ENCODE data around the gene HHLA2.

Gene HHLA2

GRCh38 chr3:108407886-108408285, 111.5 kb downstream of the HHLA2 start:
- TF ChIP-seq, protein P1, sequence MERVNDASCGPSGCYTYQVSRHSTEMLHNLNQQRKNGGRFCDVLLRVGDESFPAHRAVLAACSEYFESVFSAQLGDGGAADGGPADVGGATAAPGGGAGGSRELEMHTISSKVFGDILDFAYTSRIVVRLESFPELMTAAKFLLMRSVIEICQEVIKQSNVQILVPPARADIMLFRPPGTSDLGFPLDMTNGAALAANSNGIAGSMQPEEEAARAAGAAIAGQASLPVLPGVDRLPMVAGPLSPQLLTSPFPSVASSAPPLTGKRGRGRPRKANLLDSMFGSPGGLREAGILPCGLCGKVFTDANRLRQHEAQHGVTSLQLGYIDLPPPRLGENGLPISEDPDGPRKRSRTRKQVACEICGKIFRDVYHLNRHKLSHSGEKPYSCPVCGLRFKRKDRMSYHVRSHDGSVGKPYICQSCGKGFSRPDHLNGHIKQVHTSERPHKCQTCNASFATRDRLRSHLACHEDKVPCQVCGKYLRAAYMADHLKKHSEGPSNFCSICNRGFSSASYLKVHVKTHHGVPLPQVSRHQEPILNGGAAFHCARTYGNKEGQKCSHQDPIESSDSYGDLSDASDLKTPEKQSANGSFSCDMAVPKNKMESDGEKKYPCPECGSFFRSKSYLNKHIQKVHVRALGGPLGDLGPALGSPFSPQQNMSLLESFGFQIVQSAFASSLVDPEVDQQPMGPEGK (CRISPR knock-in tag; IDR thresholded peaks at IDR 0.05; ENCODE audit: borderline replicate concordance) = no peak
- TF ChIP-seq SNAI2 (CRISPR knock-in tag; IDR thresholded peaks at IDR 0.05) = no peak
- TF ChIP-seq ZNF8 (CRISPR knock-in tag; IDR thresholded peaks at IDR 0.05) = no peak
- TF ChIP-seq TOX (CRISPR knock-in tag; IDR thresholded peaks at IDR 0.05; ENCODE audit: borderline replicate concordance) = no peak
- TF ChIP-seq, protein P2, sequence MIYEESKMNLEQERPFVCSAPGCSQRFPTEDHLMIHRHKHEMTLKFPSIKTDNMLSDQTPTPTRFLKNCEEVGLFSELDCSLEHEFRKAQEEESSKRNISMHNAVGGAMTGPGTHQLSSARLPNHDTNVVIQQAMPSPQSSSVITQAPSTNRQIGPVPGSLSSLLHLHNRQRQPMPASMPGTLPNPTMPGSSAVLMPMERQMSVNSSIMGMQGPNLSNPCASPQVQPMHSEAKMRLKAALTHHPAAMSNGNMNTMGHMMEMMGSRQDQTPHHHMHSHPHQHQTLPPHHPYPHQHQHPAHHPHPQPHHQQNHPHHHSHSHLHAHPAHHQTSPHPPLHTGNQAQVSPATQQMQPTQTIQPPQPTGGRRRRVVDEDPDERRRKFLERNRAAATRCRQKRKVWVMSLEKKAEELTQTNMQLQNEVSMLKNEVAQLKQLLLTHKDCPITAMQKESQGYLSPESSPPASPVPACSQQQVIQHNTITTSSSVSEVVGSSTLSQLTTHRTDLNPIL (CRISPR knock-in tag; IDR thresholded peaks at IDR 0.05; ENCODE audit: low read depth) = no peak
- no peak for TF ChIP-seq CSDC2 (CRISPR knock-in tag; IDR thresholded peaks at IDR 0.05)
- no peak for TF ChIP-seq ARNTL (CRISPR knock-in tag; IDR thresholded peaks at IDR 0.05; ENCODE audit: borderline replicate concordance, low read depth)
- no peak for TF ChIP-seq ZFP30 (CRISPR knock-in tag; IDR thresholded peaks at IDR 0.05)
- no peak for TF ChIP-seq ESRRG (CRISPR knock-in tag; IDR thresholded peaks at IDR 0.05)
- ATAC-seq = no peak

DNA sequence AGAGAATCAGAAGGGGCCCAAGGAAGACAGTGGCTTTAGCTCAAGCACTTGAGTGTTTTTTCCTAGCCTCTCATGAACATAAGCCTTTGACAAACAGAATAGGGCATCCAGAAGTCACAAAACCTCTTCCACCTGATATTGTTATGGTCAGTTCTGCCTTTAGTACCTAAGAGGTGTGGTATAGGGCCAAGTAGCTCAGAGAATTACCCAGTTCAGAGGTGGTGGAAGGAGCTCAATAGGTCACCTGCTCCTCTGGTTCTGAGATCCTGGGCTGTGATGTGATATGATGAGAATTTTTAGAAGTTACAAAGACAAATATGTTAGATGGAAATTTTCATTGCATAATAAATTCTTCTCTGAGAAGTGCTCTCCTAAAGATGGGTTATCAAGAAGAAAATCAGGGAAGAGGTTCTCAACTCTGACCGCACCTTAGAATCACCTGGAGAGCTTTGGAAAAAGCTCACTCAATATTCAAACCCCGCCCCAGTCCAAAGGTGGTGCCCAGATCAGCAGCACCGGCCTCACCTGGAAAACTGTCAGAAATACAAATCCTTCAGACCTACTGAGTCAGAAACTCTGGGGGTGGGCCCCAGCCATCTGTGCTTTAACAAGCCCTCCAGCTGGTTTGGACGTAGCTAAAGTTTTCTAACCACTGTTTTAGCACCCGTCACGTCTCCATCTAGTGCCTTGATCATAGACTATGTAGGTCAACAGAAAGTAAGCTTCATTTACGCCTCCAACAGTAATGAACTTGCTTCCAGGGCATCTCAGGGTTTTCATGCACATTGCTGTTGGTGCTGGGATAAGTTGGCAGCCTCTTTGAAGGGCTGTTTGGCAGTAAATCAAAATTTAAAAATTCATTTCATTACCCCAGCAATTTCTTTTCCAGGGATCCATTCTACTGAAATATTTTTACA, 112.8 kb downstream of the HHLA2 start:
- ATAC-seq = no peak
- TF ChIP-seq ZNF70 (CRISPR knock-in tag; IDR thresholded peaks at IDR 0.05) (no peak), CSRNP3 (CRISPR knock-in tag; IDR thresholded peaks at IDR 0.05) (no peak), OSR1 (CRISPR knock-in tag; IDR thresholded peaks at IDR 0.05) (no peak), TCF4 (CRISPR knock-in tag; IDR thresholded peaks at IDR 0.05; ENCODE audit: borderline replicate concordance) (no peak), ZFP30 (CRISPR knock-in tag; IDR thresholded peaks at IDR 0.05) (no peak), PPARA (CRISPR knock-in tag; IDR thresholded peaks at IDR 0.05; ENCODE audit: borderline replicate concordance) (no peak), TOX (CRISPR knock-in tag; IDR thresholded peaks at IDR 0.05; ENCODE audit: borderline replicate concordance) (no peak), RARB (CRISPR knock-in tag; IDR thresholded peaks at IDR 0.05) (no peak), ARNTL (CRISPR knock-in tag; IDR thresholded peaks at IDR 0.05; ENCODE audit: borderline replicate concordance, low read depth) (no peak), ZFP3 (CRISPR knock-in tag; IDR thresholded peaks at IDR 0.05) (no peak), ZNF565 (CRISPR knock-in tag; conservative IDR thresholded peaks at IDR 0.05; ENCODE audit: low read depth) (no peak), SNAI2 (CRISPR knock-in tag; IDR thresholded peaks at IDR 0.05) (no peak)
- TF ChIP-seq, protein P3, sequence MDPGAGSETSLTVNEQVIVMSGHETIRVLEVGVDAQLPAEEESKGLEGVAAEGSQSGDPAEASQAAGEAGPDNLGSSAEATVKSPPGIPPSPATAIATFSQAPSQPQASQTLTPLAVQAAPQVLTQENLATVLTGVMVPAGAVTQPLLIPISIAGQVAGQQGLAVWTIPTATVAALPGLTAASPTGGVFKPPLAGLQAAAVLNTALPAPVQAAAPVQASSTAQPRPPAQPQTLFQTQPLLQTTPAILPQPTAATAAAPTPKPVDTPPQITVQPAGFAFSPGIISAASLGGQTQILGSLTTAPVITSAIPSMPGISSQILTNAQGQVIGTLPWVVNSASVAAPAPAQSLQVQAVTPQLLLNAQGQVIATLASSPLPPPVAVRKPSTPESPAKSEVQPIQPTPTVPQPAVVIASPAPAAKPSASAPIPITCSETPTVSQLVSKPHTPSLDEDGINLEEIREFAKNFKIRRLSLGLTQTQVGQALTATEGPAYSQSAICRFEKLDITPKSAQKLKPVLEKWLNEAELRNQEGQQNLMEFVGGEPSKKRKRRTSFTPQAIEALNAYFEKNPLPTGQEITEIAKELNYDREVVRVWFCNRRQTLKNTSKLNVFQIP (CRISPR knock-in tag; IDR thresholded peaks at IDR 0.05; ENCODE audit: borderline replicate concordance, low read depth) = no peak
- TF ChIP-seq, protein P4, sequence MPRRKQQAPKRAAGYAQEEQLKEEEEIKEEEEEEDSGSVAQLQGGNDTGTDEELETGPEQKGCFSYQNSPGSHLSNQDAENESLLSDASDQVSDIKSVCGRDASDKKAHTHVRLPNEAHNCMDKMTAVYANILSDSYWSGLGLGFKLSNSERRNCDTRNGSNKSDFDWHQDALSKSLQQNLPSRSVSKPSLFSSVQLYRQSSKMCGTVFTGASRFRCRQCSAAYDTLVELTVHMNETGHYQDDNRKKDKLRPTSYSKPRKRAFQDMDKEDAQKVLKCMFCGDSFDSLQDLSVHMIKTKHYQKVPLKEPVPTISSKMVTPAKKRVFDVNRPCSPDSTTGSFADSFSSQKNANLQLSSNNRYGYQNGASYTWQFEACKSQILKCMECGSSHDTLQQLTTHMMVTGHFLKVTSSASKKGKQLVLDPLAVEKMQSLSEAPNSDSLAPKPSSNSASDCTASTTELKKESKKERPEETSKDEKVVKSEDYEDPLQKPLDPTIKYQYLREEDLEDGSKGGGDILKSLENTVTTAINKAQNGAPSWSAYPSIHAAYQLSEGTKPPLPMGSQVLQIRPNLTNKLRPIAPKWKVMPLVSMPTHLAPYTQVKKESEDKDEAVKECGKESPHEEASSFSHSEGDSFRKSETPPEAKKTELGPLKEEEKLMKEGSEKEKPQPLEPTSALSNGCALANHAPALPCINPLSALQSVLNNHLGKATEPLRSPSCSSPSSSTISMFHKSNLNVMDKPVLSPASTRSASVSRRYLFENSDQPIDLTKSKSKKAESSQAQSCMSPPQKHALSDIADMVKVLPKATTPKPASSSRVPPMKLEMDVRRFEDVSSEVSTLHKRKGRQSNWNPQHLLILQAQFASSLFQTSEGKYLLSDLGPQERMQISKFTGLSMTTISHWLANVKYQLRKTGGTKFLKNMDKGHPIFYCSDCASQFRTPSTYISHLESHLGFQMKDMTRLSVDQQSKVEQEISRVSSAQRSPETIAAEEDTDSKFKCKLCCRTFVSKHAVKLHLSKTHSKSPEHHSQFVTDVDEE (CRISPR knock-in tag; IDR thresholded peaks at IDR 0.05) = no peak
- TF ChIP-seq, protein P2 (CRISPR knock-in tag; IDR thresholded peaks at IDR 0.05; ENCODE audit: low read depth) = no peak

Data from SK-N-SH treated with all-trans-retinoic acid at 6 μM for 48 hours (cell line).